Adrenal gland (tissue), 12 donors: ENCODE results near the gene SORBS1. TPM values are rescaled to one million over a fixed set of nuclear protein-coding genes. Genes with fewer than 3 reads are reported as not detected.

Source experiments
- DNase-seq, 7 donors: peaks; one replicate each; pipeline ENCODE4 v3.0.0-alpha.2; 2019 to 2020
- H3K27ac ChIP-seq, 5 donors: fragments of 200-600 bp; sonication (generic) in 4 of 5; 1 replicate in 3 of 5; 2 replicates in 2 of 5; pipeline versions ENCODE4 v1.5.1 to v1.8.0; 2016 to 2020; ENCODE audit warnings: mild to moderate bottlenecking in 1 of 5
- H3K27me3 ChIP-seq: fragments of 200-600 bp; 2 replicates; pipeline ENCODE4 v1.8.0; 2021
- H3K36me3 ChIP-seq, 2 donors: fragments of 200-600 bp; replicated peaks in 1 of 2; 1 replicate in 1 of 2; 2 replicates in 1 of 2; pipeline versions ENCODE4 v1.5.1 to v1.8.0; 2018 to 2022
- H3K4me1 ChIP-seq, 2 donors: fragments of 200-600 bp; replicated peaks in 1 of 2; 1 replicate in 1 of 2; 2 replicates in 1 of 2; pipeline versions ENCODE4 v1.5.1 to v1.8.0; 2018 to 2021
- H3K4me3 ChIP-seq, 4 donors: fragments of 200-600 bp; sonication (generic) in 3 of 4; one replicate each; pipeline ENCODE4 v1.5.1; 2016 to 2018
- H3K9me3 ChIP-seq, 3 donors: fragments of 200-600 bp; sonication (generic) in 1 of 3; replicated peaks in 1 of 3; 1 replicate in 2 of 3; 2 replicates in 1 of 3; pipeline versions ENCODE4 v1.5.1 to v1.8.0; 2016 to 2021
- POLR2A ChIP-seq, 2 donors: fragments of 450-650 bp; IDR thresholded peaks; one replicate each; pipeline ENCODE4 v1.6.1; 2017; ENCODE audit warnings: antibody characterized with exemption in 2 of 2, mild to moderate bottlenecking in 2 of 2, moderate library complexity in 1 of 2
- WGBS, 4 donors: extraction: QIAGEN DNeasy Blood & Tissue Kit in 2 of 4; methylation state at CpG; one replicate each; pipeline versions ENCODE4 v1.1.5 to v1.1.7; 2013 to 2017; 5-methylcytosine and 5-hydroxymethylcytosine counted together
- intact Hi-C, 2 donors: fragments of 100-400 bp; cut with DNase I; formaldehyde crosslinking; loops; one replicate each; pipeline versions ENCODE4 v1.14.1 to v1.15.0; 2022 to 2023
- polyA plus RNA-seq, 3 donors: library from polyadenylated mRNA; stranded (reverse); fragments of 200-250 nt in 2 of 3; fragments of 350-450 nt in 1 of 3; fragmentation: Illumina TruSeq in 1 of 3; extraction: RNeasy Lipid Tissue Mini Kit (QIAGEN cat#74804) in 1 of 3; gene quantifications; one replicate each; pipeline ENCODE4 v1.2.3, GENCODE V29; 2013 to 2014
- total RNA-seq, 9 donors: library from RNA; depleted of rRNA in 4 of 9; stranded (reverse); fragments of >200 nt in 4 of 9; fragments of 120-200 nt in 1 of 9; fragmentation: NEBNext Ultra II Directional in 1 of 9; extraction: Animal tissue kit (Norgen Biotek cat#: 25700) in 1 of 9; gene quantifications; one replicate each; pipeline versions ENCODE4 v1.1.0 to v1.2.4, GENCODE V29; 2013 to 2023
- TF ChIP-seq, protein P1 (sequence below), 6 experiments: fragments of 450-650 bp in 4 of 6; fragments of 200-600 bp in 2 of 6; sonication (generic) in 1 of 6; IDR thresholded peaks; 1 replicate in 5 of 6; 2 replicates in 1 of 6; pipeline versions ENCODE4 v1.5.1 to v1.8.0; 2016 to 2021; ENCODE audit warnings: antibody characterized with exemption in 6 of 6, mild to moderate bottlenecking in 2 of 6, moderate library complexity in 1 of 6
- donor health status: healthy with polysubstance abuse.
- donor health status: Bipolar disorder and iron deficiency.
- donor health status: DM: yes; HTN: yes; CAD: no.
- donor health status: DM: no; HTN: no; CAD: no.
- donor health status: DM: no; HTN: no; CAD: no.
- donor health status: DM: yes; HTN: yes; CAD: no.

Gene SORBS1
- total and polyA plus RNA-seq, 12 donors, result 9.5 to 43.4 (median 19.0) TPM

DNA sequence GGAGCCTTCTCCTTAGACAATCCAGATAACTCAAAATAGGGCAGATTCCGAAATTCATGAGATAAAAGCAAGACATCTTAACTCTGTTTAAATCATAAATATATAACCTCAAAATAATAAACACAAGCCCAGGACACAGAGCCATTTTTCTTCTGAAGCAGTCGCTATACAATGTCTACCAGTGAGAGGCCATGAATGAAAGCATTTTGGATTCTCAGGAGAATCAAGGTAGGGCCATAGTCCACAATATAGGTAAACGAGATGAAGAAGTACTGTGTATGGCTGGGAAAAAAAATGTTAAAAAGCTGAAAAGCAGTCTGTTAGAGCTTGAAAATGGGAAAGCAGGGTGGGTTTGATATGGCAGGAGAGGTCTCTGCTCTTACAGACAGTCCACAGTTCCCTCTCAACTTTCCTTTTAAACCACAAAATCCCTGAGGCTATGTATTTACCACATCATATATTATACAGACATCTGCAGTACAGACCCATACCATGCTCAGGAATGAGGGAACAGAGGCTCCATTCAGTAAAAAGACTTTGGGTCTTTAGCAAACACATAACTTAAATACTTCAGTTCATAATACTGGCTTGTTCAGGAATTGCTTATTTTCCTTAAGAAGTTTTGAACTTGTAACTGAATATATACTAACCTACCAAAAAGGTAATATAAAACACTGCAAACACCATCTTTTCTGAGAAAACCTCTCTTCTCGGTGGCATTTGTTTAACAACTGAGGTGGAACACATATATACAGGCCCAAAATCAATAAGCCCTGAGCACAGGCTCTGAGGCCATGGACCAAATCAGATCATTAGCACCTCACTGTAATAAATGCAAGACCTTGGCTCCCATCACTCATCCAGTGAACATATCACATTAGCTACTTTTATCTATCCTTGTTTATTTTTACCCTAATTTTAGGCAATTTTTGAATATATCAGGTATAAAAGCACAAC is 109.3 kb downstream of the SORBS1 start:
- WGBS, 4 donors, result 60 to 89% (median 81%) methylated on average over 4 of the region's 4 CpGs
- H3K4me3 ChIP-seq, result no peak overlapping the region
- DNase-seq, result no peak
- peaks cover 0 to 17% of the 10 kb centered on the region in 2 donors for H3K4me1 ChIP-seq
- no peaks in the 10 kb centered on the region for H3K36me3 ChIP-seq
- TF ChIP-seq POLR2A (IDR thresholded peaks at IDR 0.05), result no peak
- TF ChIP-seq, protein P1, sequence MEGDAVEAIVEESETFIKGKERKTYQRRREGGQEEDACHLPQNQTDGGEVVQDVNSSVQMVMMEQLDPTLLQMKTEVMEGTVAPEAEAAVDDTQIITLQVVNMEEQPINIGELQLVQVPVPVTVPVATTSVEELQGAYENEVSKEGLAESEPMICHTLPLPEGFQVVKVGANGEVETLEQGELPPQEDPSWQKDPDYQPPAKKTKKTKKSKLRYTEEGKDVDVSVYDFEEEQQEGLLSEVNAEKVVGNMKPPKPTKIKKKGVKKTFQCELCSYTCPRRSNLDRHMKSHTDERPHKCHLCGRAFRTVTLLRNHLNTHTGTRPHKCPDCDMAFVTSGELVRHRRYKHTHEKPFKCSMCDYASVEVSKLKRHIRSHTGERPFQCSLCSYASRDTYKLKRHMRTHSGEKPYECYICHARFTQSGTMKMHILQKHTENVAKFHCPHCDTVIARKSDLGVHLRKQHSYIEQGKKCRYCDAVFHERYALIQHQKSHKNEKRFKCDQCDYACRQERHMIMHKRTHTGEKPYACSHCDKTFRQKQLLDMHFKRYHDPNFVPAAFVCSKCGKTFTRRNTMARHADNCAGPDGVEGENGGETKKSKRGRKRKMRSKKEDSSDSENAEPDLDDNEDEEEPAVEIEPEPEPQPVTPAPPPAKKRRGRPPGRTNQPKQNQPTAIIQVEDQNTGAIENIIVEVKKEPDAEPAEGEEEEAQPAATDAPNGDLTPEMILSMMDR (IDR thresholded peaks at IDR 0.05), result no peak
- H3K27ac ChIP-seq, result no peak overlapping the region
- no peaks in the 10 kb centered on the region for H3K9me3 ChIP-seq
- H3K27me3 ChIP-seq, result no peaks in the 10 kb centered on the region
- intact Hi-C loops, result no loop called here

DNA sequence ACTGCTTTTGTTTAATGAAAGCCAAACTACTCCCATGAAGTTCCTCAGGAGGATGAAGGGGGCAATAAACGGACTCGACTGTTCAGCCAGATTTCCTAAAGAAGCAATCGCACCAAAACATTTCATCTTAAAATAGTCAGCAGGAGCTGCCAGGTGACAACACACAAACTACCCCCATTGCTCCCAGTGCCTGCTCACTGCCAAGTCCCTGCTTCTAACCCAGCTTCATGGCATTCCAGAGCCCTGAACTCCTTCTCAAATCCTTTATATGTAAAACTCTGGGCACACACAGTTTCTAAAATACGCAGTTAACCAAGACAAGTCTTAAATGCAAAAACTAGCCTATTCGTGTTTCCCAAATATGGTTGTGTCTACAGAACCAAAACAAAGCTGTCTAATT is 110.0 kb downstream of the SORBS1 start:
- no peak for DNase-seq
- no peaks in the 10 kb centered on the region for H3K36me3 ChIP-seq
- no peak for TF ChIP-seq POLR2A (IDR thresholded peaks at IDR 0.05)
- TF ChIP-seq, protein P1 (IDR thresholded peaks at IDR 0.05), result no peak
- H3K9me3 ChIP-seq, result no peaks in the 10 kb centered on the region
- intact Hi-C loops, result no loop called here
- H3K27me3 ChIP-seq, result no peaks in the 10 kb centered on the region
- 62 to 82% (median 70%) methylated on average over 5 of the region's 5 CpGs for WGBS, 4 donors
- no peak overlapping the region for H3K27ac ChIP-seq
- peaks cover 0 to 24% of the 10 kb centered on the region in 2 donors for H3K4me1 ChIP-seq
- no peak overlapping the region for H3K4me3 ChIP-seq

DNA sequence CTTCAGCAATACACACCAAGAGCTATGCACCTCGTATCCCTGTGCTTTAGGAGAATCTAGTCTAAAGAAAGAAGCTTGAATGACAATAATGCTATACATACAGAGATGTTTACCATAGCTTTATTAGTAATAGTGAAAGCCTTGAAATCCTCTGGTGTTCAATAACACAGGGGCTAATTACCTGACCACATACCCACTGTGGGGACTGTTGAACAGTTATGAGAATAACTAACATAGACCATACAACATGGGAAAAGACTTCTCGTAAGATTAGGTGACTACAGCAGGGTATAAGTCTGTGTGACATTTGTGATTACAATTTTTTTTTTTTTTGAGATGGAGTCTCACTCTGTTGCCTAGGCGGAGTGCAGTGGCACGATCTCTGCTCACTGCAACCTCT is 111.0 kb downstream of the SORBS1 start:
- WGBS, 4 donors, result 88 to 95% (median 93%) methylated on average over 4 of the region's 4 CpGs
- intact Hi-C loops, result no loop called here
- peaks cover 4 to 34% of the 10 kb centered on the region in 2 donors for H3K4me1 ChIP-seq
- DNase-seq, result no peak
- no peak overlapping the region for H3K27ac ChIP-seq
- no peak overlapping the region for H3K4me3 ChIP-seq
- no peaks in the 10 kb centered on the region for H3K9me3 ChIP-seq
- H3K27me3 ChIP-seq, result no peaks in the 10 kb centered on the region
- TF ChIP-seq POLR2A (IDR thresholded peaks at IDR 0.05), result no peak
- TF ChIP-seq, protein P1 (IDR thresholded peaks at IDR 0.05), result no peak
- H3K36me3 ChIP-seq, result no peaks in the 10 kb centered on the region

DNA sequence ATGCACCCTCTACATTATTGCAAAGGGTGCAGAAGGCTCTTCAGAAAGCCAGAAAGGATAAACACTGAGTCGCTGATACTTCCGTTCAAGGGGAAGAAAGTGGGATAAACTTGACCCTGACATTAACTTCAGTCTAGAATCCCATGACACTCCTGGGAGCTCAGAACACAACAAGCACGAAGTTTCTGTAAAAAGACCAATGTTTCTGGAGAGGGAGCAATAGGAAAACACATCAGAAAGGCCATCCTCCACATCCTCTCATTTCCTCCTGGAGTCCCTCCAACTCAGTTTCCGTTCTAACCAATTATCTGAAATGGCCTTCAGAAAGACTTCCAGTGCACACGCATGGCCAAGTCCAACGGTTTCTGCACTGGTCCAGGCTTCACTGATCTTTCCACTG is 113.5 kb downstream of the SORBS1 start:
- DNase-seq, result peak in 6 of 7 donors; percentile 44 to 65 (median 52)
- H3K27me3 ChIP-seq, result no peaks in the 10 kb centered on the region
- 22 to 33% (median 25%) methylated on average over 6 of the region's 6 CpGs for WGBS, 4 donors
- peak overlapping the region in 3 of 5 donors; percentile 17 to 85 (median 85) for H3K27ac ChIP-seq
- no peak for TF ChIP-seq POLR2A (IDR thresholded peaks at IDR 0.05)
- TF ChIP-seq, protein P1 (IDR thresholded peaks at IDR 0.05), result no peak
- intact Hi-C loops, result no loop called here
- H3K4me3 ChIP-seq, result no peak overlapping the region
- H3K4me1 ChIP-seq, result peaks cover 8 to 39% of the 10 kb centered on the region in 2 donors
- H3K36me3 ChIP-seq, result no peaks in the 10 kb centered on the region
- no peaks in the 10 kb centered on the region for H3K9me3 ChIP-seq
